Measurements from ENCODE around the gene C19orf33. TPM values are rescaled to one million over a fixed set of nuclear protein-coding genes. Genes with fewer than 3 reads are reported as not detected.
A peak's percentile ranks its signal among the peaks of the same experiment; 100 is the strongest.

Gene C19orf33
- total RNA-seq, 1 donor: 1.3 TPM

DNA sequence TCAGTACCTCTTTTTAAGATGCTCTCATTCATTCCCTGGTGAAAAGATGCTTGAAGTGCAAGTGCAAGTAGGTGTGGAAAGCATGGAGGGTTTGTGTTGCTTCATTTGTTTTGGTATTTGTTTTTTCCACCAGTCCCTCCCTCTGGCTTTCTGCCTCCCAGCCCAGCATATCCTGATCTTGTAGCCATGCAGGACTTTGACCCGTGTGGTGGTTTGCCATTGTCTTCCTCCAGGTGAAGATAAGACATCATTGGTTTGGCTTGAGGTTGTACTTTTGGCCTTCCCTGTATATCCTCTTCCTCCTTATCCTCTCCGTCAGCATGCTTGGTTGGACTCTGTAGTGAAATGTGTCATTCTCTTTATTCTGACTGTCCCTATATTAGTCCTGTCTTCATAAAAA is 30.6 kb upstream of the C19orf33 start:
- no peak for DNase-seq (ENCODE audit: low read depth)
- H3K4me3 ChIP-seq (ENCODE audit: low read depth, low read length): no peak overlapping the region
- no peak for TF ChIP-seq CTCF (IDR thresholded peaks at IDR 0.05; ENCODE audit: insufficient read depth, low read depth, low read length)

DNA sequence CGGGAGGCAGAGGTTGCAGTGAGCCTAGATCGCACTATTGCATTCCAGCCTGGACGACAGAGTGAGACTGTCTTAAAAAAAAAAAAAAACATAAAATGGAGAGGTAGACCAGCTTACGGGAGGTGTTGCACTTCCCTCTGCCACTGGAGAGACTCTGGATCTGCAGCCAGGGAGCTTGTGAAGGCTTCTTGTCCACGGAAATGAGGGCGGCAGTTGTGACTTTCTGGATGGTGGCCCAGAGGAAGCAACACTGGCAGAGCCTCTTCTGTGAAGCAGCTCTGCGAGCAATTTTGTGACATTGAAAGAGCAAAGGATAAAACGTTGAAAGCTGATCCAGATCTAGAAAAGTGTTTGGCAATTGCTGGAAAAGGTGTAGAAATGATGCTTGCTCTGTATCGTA is 29.3 kb upstream of the C19orf33 start:
- no peak for DNase-seq (ENCODE audit: low read depth)
- no peak for TF ChIP-seq CTCF (IDR thresholded peaks at IDR 0.05; ENCODE audit: insufficient read depth, low read depth, low read length)

DNA sequence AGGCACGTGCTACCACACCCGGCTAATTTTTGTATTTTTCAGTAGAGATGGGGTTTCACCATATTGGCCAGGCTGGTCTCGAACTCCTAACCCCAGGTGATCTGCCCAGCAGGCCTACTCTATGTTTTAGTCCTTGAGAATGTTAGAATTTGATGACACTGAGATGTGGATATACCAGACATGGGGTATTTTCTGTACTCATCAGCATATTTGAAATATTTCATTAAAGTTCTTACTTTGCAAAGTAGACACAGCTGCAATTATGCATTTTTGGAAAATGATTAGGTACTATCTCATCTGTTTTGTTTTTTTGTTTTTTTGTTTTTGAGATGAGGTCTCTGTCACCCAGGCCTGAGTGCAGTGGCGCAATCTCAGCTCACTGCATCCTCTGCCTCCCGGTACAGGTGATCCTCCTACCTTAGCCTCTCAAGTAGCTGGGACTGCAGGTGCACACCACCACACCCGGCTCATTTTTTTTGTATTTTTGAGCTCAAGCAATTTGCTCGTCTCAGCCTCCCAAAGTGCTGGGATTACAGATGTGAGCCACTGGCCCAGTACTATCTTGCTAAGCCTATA is 27.0 kb upstream of the C19orf33 start:
- no peak for DNase-seq (ENCODE audit: low read depth)
- no peak for TF ChIP-seq CTCF (IDR thresholded peaks at IDR 0.05; ENCODE audit: insufficient read depth, low read depth, low read length)
- H3K4me3 ChIP-seq (ENCODE audit: low read depth, low read length): no peak overlapping the region

More for the DNA sequence above, 29.3 kb upstream of the C19orf33 start:
- H3K4me3 ChIP-seq (ENCODE audit: low read depth, low read length): no peak overlapping the region

DNA sequence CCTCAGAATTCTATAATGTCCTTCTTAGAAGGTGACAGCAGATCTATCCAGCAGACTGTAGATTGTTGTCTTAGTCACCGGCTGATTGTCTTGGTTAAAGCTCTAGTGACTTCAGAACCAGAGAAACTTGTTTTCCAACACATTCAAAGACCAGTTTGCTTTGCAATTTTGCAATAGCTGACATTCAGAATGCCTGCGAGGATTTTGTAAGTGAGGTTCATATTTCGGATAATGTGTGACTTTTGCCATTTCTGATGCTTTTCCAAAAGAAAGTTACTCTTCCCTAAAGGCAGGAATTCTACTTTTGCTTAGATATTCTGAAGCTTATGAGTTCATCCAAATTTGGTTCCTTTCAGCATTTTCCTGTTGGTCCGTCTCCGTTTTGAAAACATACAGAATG is 26.5 kb upstream of the C19orf33 start:
- peak; percentile 68 for DNase-seq (ENCODE audit: low read depth)
- no peak overlapping the region for H3K4me3 ChIP-seq (ENCODE audit: low read depth, low read length)

DNA sequence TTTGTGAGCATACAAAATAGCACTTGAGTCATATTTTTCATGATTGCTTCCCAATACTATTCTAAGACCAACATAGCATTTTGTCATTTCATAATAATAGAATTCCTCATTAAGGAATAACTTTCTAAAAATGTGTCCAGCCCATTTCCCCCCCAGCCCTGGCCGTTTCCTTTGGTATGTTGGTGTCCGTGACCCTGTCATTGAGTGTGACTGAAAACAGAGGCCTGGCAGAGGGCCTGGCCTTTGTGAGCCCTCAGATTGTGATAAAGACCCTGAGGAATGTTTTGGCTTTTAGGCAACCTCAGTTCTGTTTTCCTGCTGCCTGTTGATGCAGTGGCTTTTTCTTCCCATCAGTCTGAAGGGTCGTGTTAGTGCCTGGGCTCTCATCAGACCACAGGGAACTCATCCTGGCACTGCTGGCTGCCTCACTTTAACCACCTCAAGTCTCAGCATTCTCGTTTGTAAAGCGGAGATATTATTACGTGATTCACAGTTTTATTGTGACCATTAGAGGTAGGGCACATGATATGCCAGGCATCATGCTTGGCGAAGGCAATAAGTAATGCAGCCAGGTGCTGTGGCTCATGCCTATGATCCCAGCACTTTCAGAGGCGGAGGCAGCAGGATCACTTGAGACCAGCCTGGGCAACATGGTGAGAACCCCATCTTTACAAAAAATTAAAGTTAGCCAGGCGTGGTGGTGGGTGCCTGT is 25.9 kb upstream of the C19orf33 start:
- H3K4me3 ChIP-seq (ENCODE audit: low read depth, low read length): no peak overlapping the region
- no peak for TF ChIP-seq CTCF (IDR thresholded peaks at IDR 0.05; ENCODE audit: insufficient read depth, low read depth, low read length)
- peak; percentile 74 for DNase-seq (ENCODE audit: low read depth)

More for the DNA sequence above, 26.5 kb upstream of the C19orf33 start:
- no peak for TF ChIP-seq CTCF (IDR thresholded peaks at IDR 0.05; ENCODE audit: insufficient read depth, low read depth, low read length)

GRCh38 chr19:38278751-38279150 is 25.3 kb upstream of the C19orf33 start:
- no peak for TF ChIP-seq CTCF (IDR thresholded peaks at IDR 0.05; ENCODE audit: insufficient read depth, low read depth, low read length)
- no peak overlapping the region for H3K4me3 ChIP-seq (ENCODE audit: low read depth, low read length)
- DNase-seq (ENCODE audit: low read depth): no peak
